Activated naive CD4-positive, alpha-beta T cell treated with anti-CD3 and anti-CD28 coated beads, Interleukin-2, amount 10 ng/mL, durations not matched to agents 7 days and 5 days (primary cell): ENCODE measurements around the gene LIFR.

Source experiments
- CTCF ChIA-PET: fragments of 350-600 bp; sonication (Branson Sonifier 250); formaldehyde crosslinking; loops from one replicate; lab custom pipeline; 2021; ENCODE audit warnings: antibody characterized with exemption; lab: Charles Lee
- DNase-seq: peaks from one replicate; pipeline ENCODE4 v3.0.0-alpha.2; 2020
- H3K27ac Mint-ChIP-seq: one replicate; pipeline ENCODE4 v1.8.0; 2021; ENCODE audit warnings: mild to moderate bottlenecking, moderate library complexity, mixed read lengths
- H3K27me3 Mint-ChIP-seq: one replicate; pipeline ENCODE4 v1.8.0; 2021; ENCODE audit warnings: mild to moderate bottlenecking, mixed read lengths
- H3K36me3 Mint-ChIP-seq: one replicate; pipeline ENCODE4 v1.8.0; 2021; ENCODE audit warnings: mixed read lengths
- H3K4me1 Mint-ChIP-seq: one replicate; pipeline ENCODE4 v1.8.0; 2021; ENCODE audit warnings: mixed read lengths
- H3K4me3 Mint-ChIP-seq: one replicate; pipeline ENCODE4 v1.8.0; 2021; ENCODE audit warnings: mild to moderate bottlenecking, moderate library complexity, mixed read lengths
- H3K9me3 Mint-ChIP-seq: one replicate; pipeline ENCODE4 v1.8.0; 2021; ENCODE audit warnings: mixed read lengths

LIFR gene

DNA sequence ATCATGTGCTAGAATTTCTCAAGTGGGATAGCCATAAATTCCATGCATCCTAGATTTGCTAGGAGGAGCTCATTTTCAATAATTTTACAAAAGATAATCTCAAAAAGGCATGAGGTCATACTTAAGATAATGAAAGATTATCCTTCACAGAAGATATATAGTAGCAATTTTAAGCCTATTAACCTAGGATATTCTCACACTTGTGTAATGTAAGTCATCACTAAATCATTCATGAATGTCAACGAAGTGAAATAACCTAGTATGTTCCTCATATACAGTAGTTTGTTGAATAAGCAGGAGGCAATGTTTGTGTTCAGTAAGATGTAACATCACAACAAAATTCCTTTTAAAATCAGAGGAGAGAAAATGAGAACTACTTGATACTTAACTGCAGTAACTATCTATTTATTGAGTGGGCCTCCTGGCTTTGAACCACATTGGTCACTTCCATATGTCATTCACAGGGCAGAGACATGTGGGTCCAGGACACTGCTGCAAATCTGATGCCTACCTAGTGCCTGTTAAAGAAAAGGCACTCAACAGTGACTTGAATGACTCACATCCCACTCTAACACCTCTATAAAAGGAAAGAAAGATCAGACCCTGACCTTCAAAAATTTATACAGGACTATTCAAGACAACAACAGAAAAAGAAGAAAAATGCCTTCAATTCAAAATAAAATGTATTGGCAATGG lies 8.2 kb downstream of the LIFR start:
- Mint-ChIP-seq H3K4me1 (no peaks in the 10 kb centered on the region), H3K9me3 (no peaks in the 10 kb centered on the region), H3K27me3 (peaks cover 19% of the 10 kb centered on the region), H3K36me3 (no peaks in the 10 kb centered on the region), H3K4me3 (no peak overlapping the region), H3K27ac (no peak overlapping the region)
- no peak for DNase-seq
- CTCF ChIA-PET = no interaction called here

DNA sequence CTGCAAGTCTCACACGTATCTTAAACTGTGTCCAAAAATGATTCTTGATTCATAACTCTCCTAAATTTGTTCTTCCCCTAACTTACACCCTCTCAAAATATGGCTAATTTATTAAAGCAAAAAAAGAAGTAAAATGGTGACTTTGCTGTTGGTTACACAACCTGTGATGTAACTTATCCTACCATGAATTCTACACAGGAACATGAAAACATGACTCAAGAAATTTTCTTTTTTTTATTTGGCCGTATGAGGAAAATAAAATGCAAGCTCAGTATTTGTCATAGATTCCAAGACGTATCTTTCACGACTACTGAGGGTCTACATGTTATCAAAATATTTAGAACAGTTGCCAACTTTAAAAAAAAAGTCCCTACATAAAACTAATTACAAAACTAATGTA lies 9.2 kb downstream of the LIFR start:
- no peak overlapping the region for H3K27ac Mint-ChIP-seq
- H3K36me3 Mint-ChIP-seq = no peaks in the 10 kb centered on the region
- H3K9me3 Mint-ChIP-seq = no peaks in the 10 kb centered on the region
- CTCF ChIA-PET = interaction anchor here (2.9 kb wide), 1 partner anchor 106 kb away, joined by 9 read pairs; no protein-coding TSS in a partner anchor
- no peak overlapping the region for H3K4me3 Mint-ChIP-seq
- no peaks in the 10 kb centered on the region for H3K4me1 Mint-ChIP-seq
- peaks cover 10% of the 10 kb centered on the region for H3K27me3 Mint-ChIP-seq
- DNase-seq = no peak

DNA sequence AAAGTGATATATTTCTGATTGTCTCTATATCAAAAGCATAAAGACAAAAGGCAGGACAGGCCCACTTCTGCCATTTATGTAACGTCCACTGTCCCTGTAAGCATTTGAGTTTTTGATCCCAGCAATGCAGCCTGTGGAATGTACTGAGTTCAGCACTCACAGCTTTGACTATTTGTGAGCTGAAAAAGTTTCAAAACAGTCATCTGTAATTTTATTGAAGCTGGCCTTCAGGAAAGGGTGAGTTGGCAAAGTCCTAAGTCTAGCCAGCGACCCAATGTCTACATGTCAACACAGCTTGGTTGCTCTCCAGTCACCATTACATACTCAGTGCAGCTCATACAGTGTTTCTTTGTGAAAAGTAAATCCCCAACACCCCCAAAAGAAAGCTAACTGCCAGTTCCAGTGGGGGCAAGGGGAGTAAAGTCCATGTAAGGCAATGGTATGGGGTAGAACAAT lies 9.7 kb downstream of the LIFR start:
- H3K27me3 Mint-ChIP-seq = peaks cover 10% of the 10 kb centered on the region
- no peak for DNase-seq
- H3K27ac Mint-ChIP-seq = no peak overlapping the region
- CTCF ChIA-PET = interaction anchor here (2.9 kb wide), 1 partner anchor 105 kb away, joined by 9 read pairs; no protein-coding TSS in a partner anchor
- H3K36me3 Mint-ChIP-seq = no peaks in the 10 kb centered on the region
- no peaks in the 10 kb centered on the region for H3K4me1 Mint-ChIP-seq
- H3K9me3 Mint-ChIP-seq = no peaks in the 10 kb centered on the region
- no peak overlapping the region for H3K4me3 Mint-ChIP-seq

DNA sequence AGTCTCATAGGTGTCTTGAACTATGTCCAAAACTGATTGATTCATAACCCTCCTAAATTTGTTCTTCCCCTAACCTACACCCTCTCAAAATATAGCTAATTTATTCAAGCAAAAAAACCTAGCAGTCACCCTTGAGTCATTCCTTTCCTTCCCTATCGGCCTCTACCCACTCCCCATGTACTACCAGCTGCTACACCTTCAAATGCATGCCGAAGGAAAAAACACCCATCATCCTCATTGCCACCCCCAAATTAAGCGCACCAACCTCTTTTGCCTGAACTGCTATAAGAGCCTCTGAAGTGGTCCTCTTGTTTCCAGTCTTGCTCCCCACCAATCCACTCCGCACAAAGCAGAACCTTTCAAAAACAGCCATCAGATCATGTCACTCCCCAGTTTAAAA lies 12.6 kb downstream of the LIFR start:
- H3K36me3 Mint-ChIP-seq = no peaks in the 10 kb centered on the region
- H3K9me3 Mint-ChIP-seq = no peaks in the 10 kb centered on the region
- H3K27me3 Mint-ChIP-seq = peaks cover 7% of the 10 kb centered on the region
- DNase-seq = no peak
- no peaks in the 10 kb centered on the region for H3K4me1 Mint-ChIP-seq
- no peak overlapping the region for H3K4me3 Mint-ChIP-seq
- CTCF ChIA-PET = no interaction called here
- H3K27ac Mint-ChIP-seq = no peak overlapping the region

DNA sequence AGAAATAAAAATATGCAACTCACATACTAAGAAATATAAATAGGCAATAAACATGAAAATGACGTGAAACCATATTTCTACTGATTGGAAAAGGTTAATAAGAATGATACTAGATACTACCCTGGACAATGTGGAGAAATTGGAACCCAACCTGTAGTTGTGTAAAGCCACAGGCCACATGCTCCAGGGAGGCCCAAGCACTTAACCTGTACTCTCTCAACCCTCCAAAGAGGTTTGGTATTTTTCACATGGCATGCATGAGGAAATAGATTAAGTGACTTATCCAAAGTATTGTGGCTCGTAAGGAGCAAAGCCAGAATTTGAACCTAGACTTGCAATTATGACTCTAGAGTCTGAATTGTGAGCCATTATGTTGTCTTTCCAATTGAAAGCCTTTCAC lies 13.4 kb downstream of the LIFR start:
- Mint-ChIP-seq H3K27me3 (peaks cover 14% of the 10 kb centered on the region), H3K36me3 (no peaks in the 10 kb centered on the region), H3K4me1 (no peaks in the 10 kb centered on the region), H3K4me3 (no peak overlapping the region), H3K9me3 (no peaks in the 10 kb centered on the region), H3K27ac (no peak overlapping the region)
- no peak for DNase-seq
- CTCF ChIA-PET = no interaction called here

DNA sequence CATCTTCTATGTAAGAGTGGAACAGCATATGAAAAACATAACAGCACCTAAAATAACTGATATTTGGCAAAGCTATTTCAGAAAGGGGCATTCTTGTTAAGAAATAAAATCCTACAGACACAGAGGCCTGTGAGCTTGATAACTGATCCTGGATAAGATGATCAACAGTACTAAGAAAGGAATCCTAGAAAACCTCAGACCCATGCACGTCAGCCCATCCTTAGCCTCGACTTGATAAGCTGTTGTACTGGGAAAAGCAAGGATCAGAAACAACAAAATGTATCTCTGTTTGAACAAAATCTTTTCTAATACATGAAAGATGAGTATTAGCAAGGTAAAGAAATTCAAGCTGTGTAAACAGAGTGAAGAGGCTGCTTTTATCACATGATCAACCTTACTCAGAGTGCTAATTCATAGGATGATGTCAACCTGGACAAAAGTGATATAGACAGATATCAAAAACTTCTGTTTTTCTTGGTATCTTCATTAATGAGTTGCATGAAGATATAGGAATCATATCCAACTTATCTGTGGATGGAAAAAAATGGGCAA lies 15.2 kb downstream of the LIFR start:
- DNase-seq = no peak
- CTCF ChIA-PET = interaction anchor here (1.5 kb wide), 1 partner anchor 100 kb away, joined by 5 read pairs; no protein-coding TSS in a partner anchor

DNA sequence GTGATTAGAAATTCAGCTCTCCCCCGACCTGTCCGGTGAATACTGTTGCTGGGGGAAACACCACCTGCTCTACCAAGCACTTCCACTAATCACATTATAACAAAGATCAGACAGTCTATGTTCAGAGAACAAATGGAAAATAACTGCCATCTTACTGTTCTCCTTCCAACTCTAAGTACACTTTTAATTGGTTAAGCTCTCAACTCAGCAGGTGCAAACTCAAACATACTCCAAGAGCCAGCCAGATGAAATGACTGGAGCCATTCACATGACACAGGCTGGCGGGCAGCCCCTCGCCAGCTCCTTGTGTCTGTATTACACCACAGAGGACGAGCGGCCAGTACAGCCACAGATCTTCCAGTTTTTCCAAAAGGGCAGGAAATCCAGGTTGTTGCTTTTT lies 16.1 kb downstream of the LIFR start:
- no peak overlapping the region for H3K27ac Mint-ChIP-seq
- CTCF ChIA-PET = interaction anchor here (1.5 kb wide), 1 partner anchor 99 kb away, joined by 5 read pairs; no protein-coding TSS in a partner anchor

More for the DNA sequence above, 15.2 kb downstream of the LIFR start:
- H3K27ac Mint-ChIP-seq = no peak overlapping the region
- H3K4me3 Mint-ChIP-seq = no peak overlapping the region
- peaks cover 18% of the 10 kb centered on the region for H3K27me3 Mint-ChIP-seq
- no peaks in the 10 kb centered on the region for H3K36me3 Mint-ChIP-seq
- no peaks in the 10 kb centered on the region for H3K4me1 Mint-ChIP-seq
- no peaks in the 10 kb centered on the region for H3K9me3 Mint-ChIP-seq

DNA sequence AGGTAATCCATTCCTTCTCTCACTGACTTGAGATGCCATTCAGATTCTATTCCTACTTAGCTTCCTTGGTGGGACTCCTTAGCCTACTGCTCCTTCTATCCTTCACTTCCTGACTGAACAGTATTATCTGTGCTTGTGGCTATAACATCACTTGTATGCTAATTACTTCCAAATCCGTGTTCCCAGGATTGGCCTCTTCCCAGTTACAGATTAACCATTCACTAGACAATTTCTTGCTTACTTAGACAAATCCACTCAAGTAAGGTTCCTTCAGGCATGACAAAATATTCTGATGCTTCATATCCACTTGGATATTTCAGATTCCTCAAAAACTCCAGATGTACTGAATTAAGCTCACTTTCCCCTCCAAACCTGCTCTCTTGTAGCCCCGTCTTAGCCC lies 18.3 kb downstream of the LIFR start:
- H3K9me3 Mint-ChIP-seq = no peaks in the 10 kb centered on the region
- CTCF ChIA-PET = interaction anchor here (0.7 kb wide), 1 partner anchor 885 kb away, joined by 3 read pairs; no protein-coding TSS in a partner anchor
- no peak overlapping the region for H3K27ac Mint-ChIP-seq
- H3K4me3 Mint-ChIP-seq = no peak overlapping the region
- H3K4me1 Mint-ChIP-seq = no peaks in the 10 kb centered on the region
- no peak for DNase-seq
- peaks cover 13% of the 10 kb centered on the region for H3K27me3 Mint-ChIP-seq
- no peaks in the 10 kb centered on the region for H3K36me3 Mint-ChIP-seq

More for the DNA sequence above, 16.1 kb downstream of the LIFR start:
- peaks cover 18% of the 10 kb centered on the region for H3K27me3 Mint-ChIP-seq
- no peaks in the 10 kb centered on the region for H3K36me3 Mint-ChIP-seq
- DNase-seq = no peak
- H3K4me3 Mint-ChIP-seq = no peak overlapping the region
- no peaks in the 10 kb centered on the region for H3K4me1 Mint-ChIP-seq
- H3K9me3 Mint-ChIP-seq = no peaks in the 10 kb centered on the region

DNA sequence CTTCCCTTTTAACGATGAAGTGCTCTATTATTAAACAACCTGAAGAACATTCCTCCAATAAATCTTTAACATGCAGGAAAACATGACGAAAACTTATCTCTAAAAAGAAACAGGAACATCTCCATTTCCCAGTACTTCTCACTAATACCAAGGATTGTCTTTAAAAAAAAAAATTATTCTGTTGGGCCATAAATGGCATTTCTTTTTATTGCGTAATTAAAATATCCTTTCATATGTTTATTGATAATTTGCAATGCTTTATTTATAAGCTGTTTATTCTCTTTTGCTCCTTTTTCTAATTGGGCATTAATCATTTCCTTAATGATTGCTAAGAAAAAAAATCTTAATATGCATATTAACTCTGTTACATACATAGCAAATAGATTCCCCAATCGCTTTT lies 18.9 kb downstream of the LIFR start:
- Mint-ChIP-seq H3K36me3 (no peaks in the 10 kb centered on the region), H3K27ac (no peak overlapping the region), H3K9me3 (no peaks in the 10 kb centered on the region), H3K4me1 (no peaks in the 10 kb centered on the region), H3K4me3 (no peak overlapping the region), H3K27me3 (peaks cover 13% of the 10 kb centered on the region)
- no peak for DNase-seq
- CTCF ChIA-PET = no interaction called here

DNA sequence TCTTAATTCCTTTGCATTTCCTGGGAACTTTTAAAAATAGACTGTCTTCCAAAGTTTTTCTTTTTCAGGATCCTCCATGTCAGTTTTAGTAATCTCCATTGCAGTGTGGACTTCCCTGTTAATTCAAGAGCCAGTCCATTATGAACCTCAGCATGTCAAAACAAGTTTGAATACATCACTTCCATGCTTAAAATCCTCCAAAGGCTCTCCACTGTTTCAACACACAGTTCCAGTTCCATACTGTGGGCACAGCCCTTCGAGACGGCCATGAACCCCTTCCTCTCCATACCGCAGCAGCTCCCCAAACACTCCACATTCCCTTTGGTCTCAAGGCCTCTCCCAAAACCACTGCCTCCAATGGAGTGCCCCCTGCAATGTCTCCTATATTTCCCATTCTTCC lies 19.5 kb downstream of the LIFR start:
- Mint-ChIP-seq H3K4me1 (no peaks in the 10 kb centered on the region), H3K9me3 (no peaks in the 10 kb centered on the region), H3K27me3 (peaks cover 17% of the 10 kb centered on the region), H3K4me3 (no peak overlapping the region), H3K27ac (no peak overlapping the region), H3K36me3 (no peaks in the 10 kb centered on the region)
- CTCF ChIA-PET = no interaction called here
- no peak for DNase-seq

DNA sequence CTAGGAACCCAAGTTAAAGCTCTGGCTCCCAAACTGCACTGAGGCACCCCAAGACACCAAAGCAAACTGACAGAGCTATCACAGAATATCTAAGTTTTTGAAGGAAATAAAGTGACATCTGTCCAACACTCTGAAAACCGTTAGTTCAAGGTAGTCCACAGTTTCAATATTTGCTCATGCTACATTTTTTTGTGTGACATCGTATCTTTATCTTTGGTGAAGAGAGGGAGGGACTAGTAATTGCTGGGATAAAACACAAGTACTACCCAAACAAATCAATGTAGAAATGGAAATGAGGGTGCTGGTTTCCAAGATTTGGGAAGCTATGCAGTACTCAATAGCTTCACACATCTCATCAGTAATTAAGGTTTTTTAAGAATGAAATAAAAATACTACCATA lies 20.6 kb downstream of the LIFR start:
- Mint-ChIP-seq H3K9me3 (no peaks in the 10 kb centered on the region), H3K27me3 (peaks cover 20% of the 10 kb centered on the region), H3K4me1 (no peaks in the 10 kb centered on the region), H3K27ac (no peak overlapping the region), H3K36me3 (no peaks in the 10 kb centered on the region), H3K4me3 (no peak overlapping the region)
- CTCF ChIA-PET = interaction anchor here (0.9 kb wide), 1 partner anchor 14 kb away, joined by 3 read pairs; no protein-coding TSS in a partner anchor
- DNase-seq = no peak

DNA sequence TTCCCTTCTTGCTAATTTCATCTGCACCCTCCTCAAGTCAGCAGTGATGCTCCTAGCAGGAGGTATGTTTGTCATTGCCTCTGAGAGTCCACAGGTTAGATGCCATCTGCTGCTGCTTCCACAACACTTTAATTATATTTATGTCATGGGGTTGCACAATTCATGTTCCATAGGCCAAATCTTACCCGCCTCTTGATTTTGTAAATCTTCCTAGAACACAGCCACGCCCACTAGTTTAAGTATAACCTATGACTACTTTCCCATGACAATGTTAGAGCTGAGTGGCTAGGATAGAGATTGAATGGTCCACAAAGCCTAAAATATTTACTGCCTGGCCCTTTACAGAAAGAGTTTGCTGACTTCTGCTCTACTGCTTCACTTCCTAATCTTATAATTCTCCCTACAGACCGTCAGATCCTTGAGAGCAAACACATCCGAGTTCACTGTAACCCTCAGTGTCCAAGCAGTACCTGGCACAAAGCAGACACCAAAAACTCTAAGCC lies 21.1 kb downstream of the LIFR start:
- CTCF ChIA-PET = interaction anchor here (0.9 kb wide), 1 partner anchor 15 kb away, joined by 3 read pairs; no protein-coding TSS in a partner anchor
- H3K9me3 Mint-ChIP-seq = no peaks in the 10 kb centered on the region
- H3K4me1 Mint-ChIP-seq = no peaks in the 10 kb centered on the region
- H3K27ac Mint-ChIP-seq = no peak overlapping the region
- DNase-seq = no peak
- peaks cover 20% of the 10 kb centered on the region for H3K27me3 Mint-ChIP-seq
- H3K36me3 Mint-ChIP-seq = no peaks in the 10 kb centered on the region
- no peak overlapping the region for H3K4me3 Mint-ChIP-seq

DNA sequence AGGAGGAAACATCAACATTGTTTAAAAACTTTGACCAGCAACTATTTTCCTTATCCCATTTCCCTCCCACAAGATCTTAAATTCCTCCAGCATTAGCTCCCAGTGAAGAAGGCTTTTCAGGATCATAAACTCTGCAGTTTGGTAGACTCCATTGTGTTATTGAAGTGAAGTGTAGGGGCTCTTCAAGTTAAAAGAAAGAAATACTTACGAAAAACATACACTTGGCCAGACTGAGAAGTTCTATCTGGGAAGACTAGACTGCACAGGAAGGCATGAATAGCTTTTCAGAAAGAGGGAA lies 22.3 kb downstream of the LIFR start:
- Mint-ChIP-seq H3K27ac (no peak overlapping the region), H3K9me3 (no peaks in the 10 kb centered on the region)
- CTCF ChIA-PET = interaction anchor here (2.1 kb wide), 1 partner anchor 92 kb away, joined by 4 read pairs; no protein-coding TSS in a partner anchor

DNA sequence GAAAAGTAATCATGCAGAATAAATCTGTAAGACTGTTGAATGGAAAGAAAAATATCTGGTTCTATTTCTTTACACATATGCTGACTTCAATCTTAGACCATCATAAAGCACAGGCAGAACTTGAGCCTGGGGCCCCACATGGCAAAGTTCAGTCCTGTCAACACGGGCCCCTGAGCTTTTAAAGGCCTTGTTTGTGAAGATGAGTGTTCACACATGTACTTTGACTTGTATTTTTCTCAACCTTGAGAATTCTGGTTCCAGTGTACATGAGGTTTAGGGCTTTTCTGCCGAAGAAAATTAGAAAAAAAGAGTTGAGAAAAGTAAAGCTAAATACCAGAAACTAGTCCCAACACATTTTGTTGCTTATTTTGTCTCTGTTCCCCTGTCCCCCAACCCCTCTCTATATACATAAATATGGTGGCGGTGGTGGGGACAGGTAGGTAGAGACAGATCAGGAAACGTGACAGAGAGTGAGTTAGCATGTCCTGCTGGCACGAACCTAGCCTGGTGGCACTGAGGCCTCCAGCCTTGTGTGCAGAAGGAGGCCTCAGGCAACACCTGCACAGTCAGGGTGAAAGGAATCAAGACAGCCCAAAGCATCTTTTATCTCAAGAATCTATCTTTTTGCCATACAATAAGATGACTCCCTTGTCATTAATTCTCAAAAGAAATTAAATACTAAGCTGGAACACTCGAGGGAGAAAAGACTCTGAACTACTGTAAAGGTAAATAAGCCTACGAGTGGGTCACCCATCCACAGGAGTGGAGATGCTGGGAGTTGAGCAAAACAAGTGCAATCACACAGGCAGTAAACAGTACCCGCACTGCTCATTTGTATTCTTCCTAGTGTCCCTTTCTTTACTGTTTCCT lies 22.9 kb downstream of the LIFR start:
- Mint-ChIP-seq H3K27me3 (peaks cover 15% of the 10 kb centered on the region), H3K36me3 (no peaks in the 10 kb centered on the region), H3K27ac (no peak overlapping the region), H3K4me3 (no peak overlapping the region), H3K4me1 (no peaks in the 10 kb centered on the region), H3K9me3 (no peaks in the 10 kb centered on the region)
- no peak for DNase-seq
- CTCF ChIA-PET = interaction anchor here (2.1 kb wide), 1 partner anchor 91 kb away, joined by 4 read pairs; no protein-coding TSS in a partner anchor

More for the DNA sequence above, 22.3 kb downstream of the LIFR start:
- H3K27me3 Mint-ChIP-seq = peaks cover 20% of the 10 kb centered on the region
- H3K36me3 Mint-ChIP-seq = no peaks in the 10 kb centered on the region
- H3K4me1 Mint-ChIP-seq = no peaks in the 10 kb centered on the region
- DNase-seq = no peak
- no peak overlapping the region for H3K4me3 Mint-ChIP-seq
